ENCODE results near the gene MAML1.

- no peak for TF ChIP-seq ZBTB33 (IDR thresholded peaks at IDR 0.05)
- TF ChIP-seq RAD21 (IDR thresholded peaks at IDR 0.05), result no peak
- no peak for TF ChIP-seq CTCF (IDR thresholded peaks at IDR 0.05; ENCODE audit: low read depth, low read length, missing input control)
- TF ChIP-seq, protein P1, sequence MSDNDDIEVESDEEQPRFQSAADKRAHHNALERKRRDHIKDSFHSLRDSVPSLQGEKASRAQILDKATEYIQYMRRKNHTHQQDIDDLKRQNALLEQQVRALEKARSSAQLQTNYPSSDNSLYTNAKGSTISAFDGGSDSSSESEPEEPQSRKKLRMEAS (IDR thresholded peaks at IDR 0.05), result no peak
- no peak for TF ChIP-seq GABPA (IDR thresholded peaks at IDR 0.05 in 1 of 2, conservative IDR thresholded peaks at IDR 0.05 in 1 of 2)
- TF ChIP-seq YY1 (IDR thresholded peaks at IDR 0.05), result no peak
- TF ChIP-seq TAF1 (conservative IDR thresholded peaks at IDR 0.05), result no peak
- TF ChIP-seq, protein P2, sequence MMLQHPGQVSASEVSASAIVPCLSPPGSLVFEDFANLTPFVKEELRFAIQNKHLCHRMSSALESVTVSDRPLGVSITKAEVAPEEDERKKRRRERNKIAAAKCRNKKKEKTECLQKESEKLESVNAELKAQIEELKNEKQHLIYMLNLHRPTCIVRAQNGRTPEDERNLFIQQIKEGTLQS (IDR thresholded peaks at IDR 0.05), result no peak
- TF ChIP-seq SP1 (IDR thresholded peaks at IDR 0.05), result no peak
- TF ChIP-seq REST (IDR thresholded peaks at IDR 0.05), result no peak
- TF ChIP-seq JUND (IDR thresholded peaks at IDR 0.05), result no peak
- TF ChIP-seq FOXA1 (IDR thresholded peaks at IDR 0.05), result peak; percentile 3
- TF ChIP-seq FOXA2 (IDR thresholded peaks at IDR 0.05), result no peak
- TF ChIP-seq HNF4A (conservative IDR thresholded peaks at IDR 0.05), result no peak
Measured at GRCh38 chr5:179796877-179797608, 64.4 kb downstream of the MAML1 start.
